T-helper 17 cell (primary cell): ENCODE measurements around the gene FOXD2. TPM values are rescaled to one million over a fixed set of nuclear protein-coding genes. Genes with fewer than 3 reads are reported as not detected.

Experiments
- ATAC-seq: fragments of 150-1000 bp; cut with Tn5 transposase; 2 replicates; pipeline ENCODE4 v1.10.0; 2021; ENCODE audit warnings: mild to moderate bottlenecking, moderate library complexity
- DNase-seq, 3 donors: peaks; one replicate each; pipeline versions ENCODE4 v3.0.0 to v3.0.0-alpha.2; 2020 to 2021
- H3K9me3 ChIP-seq: one replicate; pipeline ENCODE4 v1.7.0; 2013; ENCODE audit warnings: low read length, mild to moderate bottlenecking; ENCODE audit not compliant: control insufficient read depth, poor library complexity, severe bottlenecking
- H3K27ac Mint-ChIP-seq: one replicate; pipeline ENCODE4 v1.8.0; 2022; ENCODE audit warnings: mild to moderate bottlenecking, moderate library complexity, mixed read lengths
- H3K27me3 Mint-ChIP-seq: one replicate; pipeline ENCODE4 v1.8.0; 2022; ENCODE audit warnings: mixed read lengths
- H3K36me3 Mint-ChIP-seq: one replicate; pipeline ENCODE4 v1.8.0; 2022; ENCODE audit warnings: low read depth, mixed read lengths
- H3K4me1 Mint-ChIP-seq: one replicate; pipeline ENCODE4 v1.8.0; 2022; ENCODE audit warnings: mild to moderate bottlenecking, mixed read lengths
- H3K4me3 Mint-ChIP-seq: one replicate; pipeline ENCODE4 v1.8.0; 2022; ENCODE audit warnings: mild to moderate bottlenecking, moderate library complexity, mixed read lengths
- total RNA-seq, 4 donors: library from RNA in 2 of 4; stranded (reverse) in 2 of 4; gene quantifications; one replicate each; pipeline ENCODE4 v1.2.3 and lab custom pipeline; 2022 to 2026

Gene FOXD2
- total RNA-seq (under 1 TPM; 0.37 to 0.44 TPM), total RNA-seq (lab: John Stamatoyannopoulos, UW) (1.6 to 2.3 reads per million in 2 donors)

GRCh38 chr1:47437447-47438164 lies at the start of gene FOXD2:
Gene FOXD2, plus strand, starts transcription at chr1:47438044. Its CDS starts 92 bp downstream, at chr1:47438136.
- H3K36me3 Mint-ChIP-seq = no peaks in the 10 kb centered on the region
- H3K27me3 Mint-ChIP-seq = no peaks in the 10 kb centered on the region

GRCh38 chr1:47388891-47389238 lies 49.0 kb upstream of the FOXD2 start:
- H3K9me3 ChIP-seq = no peaks in the 10 kb centered on the region
- Mint-ChIP-seq H3K4me3 (no peak overlapping the region), H3K27ac (no peak overlapping the region), H3K27me3 (peaks cover 17% of the 10 kb centered on the region), H3K4me1 (peaks cover 10% of the 10 kb centered on the region), H3K36me3 (no peaks in the 10 kb centered on the region)
- peak; percentile 59 for ATAC-seq
- peak in 1 of 3 donors; percentile 10 for DNase-seq

More at GRCh38 chr1:47437447-47438164, at the start of gene FOXD2:
- Mint-ChIP-seq H3K4me1 (peaks cover 27% of the 10 kb centered on the region), H3K27ac (peak within 1 kb of the TSS; percentile 72), H3K4me3 (peak within 1 kb of the TSS; percentile 96)
- peak; percentile 90 to 96 (median 96) for DNase-seq
- H3K9me3 ChIP-seq = no peaks in the 10 kb centered on the region
- ATAC-seq = peak; percentile 89

GRCh38 chr1:47389731-47390130 lies 48.1 kb upstream of the FOXD2 start:
- H3K27me3 Mint-ChIP-seq = peaks cover 24% of the 10 kb centered on the region
- peaks cover 2% of the 10 kb centered on the region for H3K36me3 Mint-ChIP-seq
- no peak overlapping the region for H3K4me3 Mint-ChIP-seq
- no peak overlapping the region for H3K27ac Mint-ChIP-seq
- no peaks in the 10 kb centered on the region for H3K9me3 ChIP-seq
- no peak for DNase-seq
- no peak for ATAC-seq
- peaks cover 10% of the 10 kb centered on the region for H3K4me1 Mint-ChIP-seq

- H3K27me3 Mint-ChIP-seq = peaks cover 30% of the 10 kb centered on the region
- no peak for ATAC-seq
- DNase-seq = no peak
- H3K27ac Mint-ChIP-seq = no peak overlapping the region
- H3K9me3 ChIP-seq = no peaks in the 10 kb centered on the region
- H3K36me3 Mint-ChIP-seq = peaks cover 2% of the 10 kb centered on the region
- no peak overlapping the region for H3K4me3 Mint-ChIP-seq
- H3K4me1 Mint-ChIP-seq = peaks cover 10% of the 10 kb centered on the region
Observed at GRCh38 chr1:47390843-47391242, 47.0 kb upstream of the FOXD2 start.

- ATAC-seq = no peak
- H3K27me3 Mint-ChIP-seq = peaks cover 45% of the 10 kb centered on the region
- DNase-seq = no peak
Observed at GRCh38 chr1:47393141-47393540, 44.7 kb upstream of the FOXD2 start.

GRCh38 chr1:47395433-47395832 lies 42.4 kb upstream of the FOXD2 start:
- Mint-ChIP-seq H3K27ac (no peak overlapping the region), H3K4me3 (no peak overlapping the region), H3K36me3 (peaks cover 5% of the 10 kb centered on the region), H3K27me3 (peaks cover 65% of the 10 kb centered on the region), H3K4me1 (no peaks in the 10 kb centered on the region)
- ATAC-seq (no peak), DNase-seq (no peak)
- H3K9me3 ChIP-seq = no peaks in the 10 kb centered on the region

More at GRCh38 chr1:47393141-47393540, 44.7 kb upstream of the FOXD2 start:
- H3K9me3 ChIP-seq = no peaks in the 10 kb centered on the region
- H3K27ac Mint-ChIP-seq = no peak overlapping the region
- peaks cover 8% of the 10 kb centered on the region for H3K4me1 Mint-ChIP-seq
- peaks cover 5% of the 10 kb centered on the region for H3K36me3 Mint-ChIP-seq
- H3K4me3 Mint-ChIP-seq = no peak overlapping the region

GRCh38 chr1:47396671-47397196 lies 41.1 kb upstream of the FOXD2 start:
- H3K4me1 Mint-ChIP-seq = peaks cover 8% of the 10 kb centered on the region
- peaks cover 78% of the 10 kb centered on the region for H3K27me3 Mint-ChIP-seq
- no peak overlapping the region for H3K27ac Mint-ChIP-seq
- DNase-seq (no peak), ATAC-seq (no peak)
- no peaks in the 10 kb centered on the region for H3K9me3 ChIP-seq
- peaks cover 12% of the 10 kb centered on the region for H3K36me3 Mint-ChIP-seq
- H3K4me3 Mint-ChIP-seq = no peak overlapping the region

GRCh38 chr1:47399138-47399845 lies 38.6 kb upstream of the FOXD2 start:
- no peak for DNase-seq
- no peak overlapping the region for H3K4me3 Mint-ChIP-seq
- no peaks in the 10 kb centered on the region for H3K9me3 ChIP-seq
- no peak for ATAC-seq
- H3K4me1 Mint-ChIP-seq = peaks cover 8% of the 10 kb centered on the region
- peaks cover 10% of the 10 kb centered on the region for H3K36me3 Mint-ChIP-seq
- peaks cover 81% of the 10 kb centered on the region for H3K27me3 Mint-ChIP-seq
- no peak overlapping the region for H3K27ac Mint-ChIP-seq

GRCh38 chr1:47399846-47400155 lies 38.0 kb upstream of the FOXD2 start:
- ATAC-seq (no peak), DNase-seq (no peak)
- no peaks in the 10 kb centered on the region for H3K9me3 ChIP-seq
- Mint-ChIP-seq H3K27ac (no peak overlapping the region), H3K4me1 (peaks cover 8% of the 10 kb centered on the region), H3K4me3 (no peak overlapping the region), H3K36me3 (peaks cover 10% of the 10 kb centered on the region), H3K27me3 (peaks cover 79% of the 10 kb centered on the region)

GRCh38 chr1:47401761-47402160 lies 36.1 kb upstream of the FOXD2 start:
- no peak overlapping the region for H3K27ac Mint-ChIP-seq
- no peak for ATAC-seq
- H3K36me3 Mint-ChIP-seq = peaks cover 14% of the 10 kb centered on the region
- DNase-seq = no peak
- peaks cover 11% of the 10 kb centered on the region for H3K4me1 Mint-ChIP-seq
- H3K9me3 ChIP-seq = no peaks in the 10 kb centered on the region
- H3K4me3 Mint-ChIP-seq = no peak overlapping the region
- H3K27me3 Mint-ChIP-seq = peaks cover 85% of the 10 kb centered on the region

GRCh38 chr1:47402591-47402990 lies 35.3 kb upstream of the FOXD2 start:
- no peak overlapping the region for H3K4me3 Mint-ChIP-seq
- H3K9me3 ChIP-seq = no peaks in the 10 kb centered on the region
- ATAC-seq = no peak
- peaks cover 77% of the 10 kb centered on the region for H3K27me3 Mint-ChIP-seq
- H3K36me3 Mint-ChIP-seq = peaks cover 11% of the 10 kb centered on the region
- no peak for DNase-seq
- H3K27ac Mint-ChIP-seq = no peak overlapping the region
- H3K4me1 Mint-ChIP-seq = peaks cover 11% of the 10 kb centered on the region

GRCh38 chr1:47403321-47403910 lies 34.4 kb upstream of the FOXD2 start:
- H3K27me3 Mint-ChIP-seq = peaks cover 72% of the 10 kb centered on the region
- no peak overlapping the region for H3K27ac Mint-ChIP-seq
- ATAC-seq (no peak), DNase-seq (no peak)
- peaks cover 11% of the 10 kb centered on the region for H3K36me3 Mint-ChIP-seq
- peak overlapping the region; percentile 31 for H3K4me3 Mint-ChIP-seq
- H3K4me1 Mint-ChIP-seq = peaks cover 11% of the 10 kb centered on the region
- no peaks in the 10 kb centered on the region for H3K9me3 ChIP-seq

GRCh38 chr1:47405697-47406096 lies 32.1 kb upstream of the FOXD2 start:
- no peak for ATAC-seq
- Mint-ChIP-seq H3K4me1 (peaks cover 11% of the 10 kb centered on the region), H3K27me3 (peaks cover 65% of the 10 kb centered on the region), H3K27ac (no peak overlapping the region), H3K36me3 (peaks cover 14% of the 10 kb centered on the region), H3K4me3 (no peak overlapping the region)
- no peak for DNase-seq
- H3K9me3 ChIP-seq = no peaks in the 10 kb centered on the region
